ENCODE measurements around the gene USP35.

GRCh38 chr11:78231962-78232501 lies 43.3 kb downstream of the USP35 start:
- TF ChIP-seq CTCF (IDR thresholded peaks at IDR 0.05) = no peak
- no peak for TF ChIP-seq POLR2A (IDR thresholded peaks at IDR 0.05)
